WTC11 (cell line): Measurements from ENCODE around the gene AQP12B. TPM values are rescaled to one million over a fixed set of nuclear protein-coding genes. Genes with fewer than 3 reads are reported as not detected.

Source experiments
- ATAC-seq: fragments of 200-7000 bp; cut with Tn5 transposase; 2 replicates; pipeline ENCODE4 v1.10.0; 2021; ENCODE audit warnings: mild to moderate bottlenecking, moderate library complexity
- CTCF ChIA-PET: fragments of 300-600 bp; sonication (Branson Sonifier 250); formaldehyde crosslinking; loops from one replicate; lab custom pipeline; 2021; ENCODE audit warnings: antibody characterized with exemption; lab: Charles Lee
- POLR2A ChIA-PET: fragments of 350-600 bp; sonication (Branson Sonifier 250); formaldehyde crosslinking; loops from one replicate; lab custom pipeline; 2021; ENCODE audit warnings: antibody characterized with exemption; lab: Charles Lee
- DNase-seq: peaks from one replicate; pipeline ENCODE4 v3.0.0; 2021; ENCODE audit warnings: low spot score
- H3K27ac Mint-ChIP-seq: 2 replicates; pipeline ENCODE4 v1.8.0; 2021; ENCODE audit warnings: mixed read lengths
- H3K27me3 Mint-ChIP-seq: 2 replicates; pipeline ENCODE4 v1.8.0; 2021; ENCODE audit warnings: low read depth, mild to moderate bottlenecking, moderate library complexity, mixed read lengths
- H3K36me3 Mint-ChIP-seq: 2 replicates; pipeline ENCODE4 v1.8.0; 2021; ENCODE audit warnings: mixed read lengths
- H3K4me1 Mint-ChIP-seq: 2 replicates; pipeline ENCODE4 v1.8.0; 2022; ENCODE audit warnings: mixed read lengths
- H3K4me3 Mint-ChIP-seq: 2 replicates; pipeline ENCODE4 v1.8.0; 2021; ENCODE audit warnings: mild to moderate bottlenecking, moderate library complexity, mixed read lengths
- H3K9me3 Mint-ChIP-seq: 2 replicates; pipeline ENCODE4 v1.8.0; 2021; ENCODE audit warnings: mixed read lengths
- ARID4B ChIP-seq: sonication (generic); formaldehyde crosslinking; IDR thresholded peaks from 2 replicates; pipeline ENCODE4 v1.8.0; 2023; ENCODE audit warnings: missing genetic modification reagents, mild to moderate bottlenecking, borderline replicate concordance
- ATF6 ChIP-seq: sonication (generic); formaldehyde crosslinking; IDR thresholded peaks from 2 replicates; pipeline ENCODE4 v1.8.1; 2023; ENCODE audit warnings: mild to moderate bottlenecking, missing genetic modification reagents
- CDX4 ChIP-seq: fragments of 250-450 bp; sonication (Bioruptor Pico); IDR thresholded peaks from 2 replicates; pipeline ENCODE4 v1.9.0; 2021; ENCODE audit warnings: moderate library complexity, mild to moderate bottlenecking, inconsistent platforms, borderline replicate concordance
- CTCF ChIP-seq: fragments of 200-600 bp; IDR thresholded peaks from 2 replicates; pipeline ENCODE4 v1.8.0; 2022; ENCODE audit warnings: antibody characterized with exemption
- ELF4 ChIP-seq: sonication (generic); formaldehyde crosslinking; IDR thresholded peaks from 2 replicates; pipeline ENCODE4 v1.8.1; 2022; ENCODE audit warnings: low read depth, mild to moderate bottlenecking, moderate library complexity, missing genetic modification reagents
- FOXJ3 ChIP-seq: sonication (generic); formaldehyde crosslinking; IDR thresholded peaks from 2 replicates; pipeline ENCODE4 v1.9.0; 2021; ENCODE audit warnings: missing genetic modification reagents, mild to moderate bottlenecking, borderline replicate concordance
- GRHL2 ChIP-seq: fragments of 250-450 bp; sonication (Bioruptor Pico); IDR thresholded peaks from 2 replicates; pipeline ENCODE4 v1.8.0; 2022; ENCODE audit warnings: mild to moderate bottlenecking, moderate library complexity; ENCODE audit not compliant: insufficient replicate concordance, severe bottlenecking
- IRF2 ChIP-seq: sonication (generic); formaldehyde crosslinking; IDR thresholded peaks from 2 replicates; pipeline ENCODE4 v1.8.0; 2022; ENCODE audit warnings: low read depth, missing genetic modification reagents, borderline replicate concordance
- JAZF1 ChIP-seq: fragments of 250-450 bp; sonication (Bioruptor Pico); IDR thresholded peaks from 2 replicates; pipeline ENCODE4 v1.9.0; 2021; ENCODE audit warnings: moderate library complexity, mild to moderate bottlenecking, inconsistent platforms
- JUN ChIP-seq: sonication (generic); formaldehyde crosslinking; IDR thresholded peaks from 2 replicates; pipeline ENCODE4 v1.8.0; 2023; ENCODE audit warnings: mild to moderate bottlenecking, missing genetic modification reagents
- NFE2L1 ChIP-seq: sonication (generic); formaldehyde crosslinking; IDR thresholded peaks from 2 replicates; pipeline ENCODE4 v1.8.1; 2023; ENCODE audit warnings: missing genetic modification reagents
- NR1H2 ChIP-seq: sonication (generic); formaldehyde crosslinking; IDR thresholded peaks from 2 replicates; pipeline ENCODE4 v1.9.0; 2021; ENCODE audit warnings: mild to moderate bottlenecking, moderate library complexity, missing genetic modification reagents
- NR2C2 ChIP-seq: sonication (generic); formaldehyde crosslinking; IDR thresholded peaks from 2 replicates; pipeline ENCODE4 v1.8.0; 2022; ENCODE audit warnings: mild to moderate bottlenecking, missing genetic modification reagents
- PRDM15 ChIP-seq: sonication (generic); formaldehyde crosslinking; IDR thresholded peaks from 2 replicates; pipeline ENCODE4 v1.8.0; 2022; ENCODE audit warnings: missing genetic modification reagents
- PRRX2 ChIP-seq: fragments of 250-450 bp; sonication (Bioruptor Pico); IDR thresholded peaks from 2 replicates; pipeline ENCODE4 v1.8.0; 2021; ENCODE audit warnings: mild to moderate bottlenecking
- SP1 ChIP-seq: sonication (generic); formaldehyde crosslinking; conservative IDR thresholded peaks from 2 replicates; pipeline ENCODE4 v1.8.1; 2022; ENCODE audit warnings: missing genetic modification reagents
- TCF7 ChIP-seq: sonication (generic); formaldehyde crosslinking; IDR thresholded peaks from 2 replicates; pipeline ENCODE4 v1.8.0; 2022; ENCODE audit warnings: mild to moderate bottlenecking, low read depth, missing genetic modification reagents, moderate library complexity
- TEAD4 ChIP-seq: sonication (generic); formaldehyde crosslinking; IDR thresholded peaks from 2 replicates; pipeline ENCODE4 v1.8.0; 2022; ENCODE audit warnings: mild to moderate bottlenecking, missing genetic modification reagents
- USF1 ChIP-seq: sonication (generic); formaldehyde crosslinking; IDR thresholded peaks from 2 replicates; pipeline ENCODE4 v1.8.0; 2022; ENCODE audit warnings: mild to moderate bottlenecking, missing genetic modification reagents
- USF2 ChIP-seq: sonication (generic); formaldehyde crosslinking; IDR thresholded peaks from 2 replicates; pipeline ENCODE4 v1.8.1; 2023; ENCODE audit warnings: mild to moderate bottlenecking, missing genetic modification reagents, moderate library complexity
- total RNA-seq: library from RNA; stranded (reverse); gene quantifications from 3 replicates; pipeline ENCODE4 v1.2.3, GENCODE V29; 2021

AQP12B gene
- total RNA-seq, 1 experiment from 2014 or later, result not detected

- Mint-ChIP-seq H3K9me3 (no peaks in the 10 kb centered on the region), H3K4me3 (no peak overlapping the region), H3K36me3 (peaks cover 26% of the 10 kb centered on the region), H3K4me1 (no peaks in the 10 kb centered on the region), H3K27ac (no peak overlapping the region)
- ATAC-seq, result no peak
- POLR2A ChIA-PET, result no interaction called here
- no peak for DNase-seq
- no peak for TF ChIP-seq ATF6 (CRISPR knock-in tag)
- no peak for TF ChIP-seq GRHL2 (CRISPR knock-in tag)
- TF ChIP-seq NR2C2 (CRISPR knock-in tag), result no peak
- no peak for TF ChIP-seq PRRX2 (CRISPR knock-in tag)
- no peak for TF ChIP-seq NR1H2
- TF ChIP-seq FOXJ3 (CRISPR knock-in tag), result no peak
- TF ChIP-seq CDX4, result no peak
- no peak for TF ChIP-seq USF2 (CRISPR knock-in tag)
- no peak for TF ChIP-seq ELF4 (CRISPR knock-in tag)
- TF ChIP-seq TEAD4, result no peak
- no peak for TF ChIP-seq CTCF
- TF ChIP-seq ARID4B (CRISPR knock-in tag), result no peak
- TF ChIP-seq PRDM15 (CRISPR knock-in tag), result no peak
- no peak for TF ChIP-seq JUN (CRISPR knock-in tag)
- TF ChIP-seq IRF2, result no peak
- TF ChIP-seq USF1 (CRISPR knock-in tag), result no peak
- no peak for TF ChIP-seq TCF7
- TF ChIP-seq JAZF1 (CRISPR knock-in tag), result no peak
- TF ChIP-seq NFE2L1, result no peak
- TF ChIP-seq SP1 (CRISPR knock-in tag), result no peak
- TF ChIP-seq, all 79 proteins: peak for 0
- CTCF ChIA-PET, result no interaction called here
- no peaks in the 10 kb centered on the region for H3K27me3 Mint-ChIP-seq
Measured at GRCh38 chr2:240727439-240727838, 44.8 kb upstream of the AQP12B start.
